ENCODE results near the gene AFF2. TPM values are rescaled to one million over a fixed set of nuclear protein-coding genes. Genes with fewer than 3 reads are reported as not detected.

Gene AFF2
- total RNA-seq, 1 experiment from 2014 or later, result 0.16 TPM

GRCh38 chrX:148466292-148466691, 34.1 kb upstream of the AFF2 start:
- intact Hi-C loops (cut with micrococcal nuclease; ENCODE audit: unreplicated experiment), result no loop called here
- Mint-ChIP-seq H3K4me1 (ENCODE audit: low read depth, unreplicated experiment) (no peaks in the 10 kb centered on the region), H3K9me3 (ENCODE audit: unreplicated experiment) (peaks cover 20% of the 10 kb centered on the region), H3K27me3 (ENCODE audit: insufficient read depth, unreplicated experiment) (no peaks in the 10 kb centered on the region), H3K27ac (ENCODE audit: unreplicated experiment) (no peak overlapping the region), H3K4me3 (ENCODE audit: unreplicated experiment) (no peak overlapping the region), H3K36me3 (ENCODE audit: insufficient read depth, unreplicated experiment) (no peaks in the 10 kb centered on the region)
- Histone ChIP-seq H3K4me3 (ENCODE audit: low read depth, low read length) (no peak overlapping the region), H3K36me3 (ENCODE audit: control insufficient read depth, insufficient read depth, low read length) (no peaks in the 10 kb centered on the region), H3K4me1 (no peaks in the 10 kb centered on the region), H3K9me3 (no peaks in the 10 kb centered on the region), H3K27me3 (replicated peaks; ENCODE audit: control insufficient read depth, insufficient read depth, low read length) (no peaks in the 10 kb centered on the region)
- DNase-seq, result no peak
- BruUV-seq (replicated peaks), result no TSS peak
- no peak for TF ChIP-seq CTCF (IDR thresholded peaks at IDR 0.05; ENCODE audit: insufficient read depth in 1 of 2, low read depth in 1 of 2, low read length in 1 of 2, severe bottlenecking in 1 of 2, unreplicated experiment in 1 of 2)
- ChIA-PET POLR2A (no interaction called here), CTCF (no interaction called here)

- DNase-seq, result no peak
- H3K27me3 ChIP-seq (replicated peaks; ENCODE audit: control insufficient read depth, insufficient read depth, low read length), result no peaks in the 10 kb centered on the region
- no peaks in the 10 kb centered on the region for H3K4me1 ChIP-seq
- CTCF ChIA-PET, result no interaction called here
- no peak overlapping the region for H3K4me3 ChIP-seq (ENCODE audit: low read depth, low read length)
- no peak overlapping the region for H3K4me3 Mint-ChIP-seq (ENCODE audit: unreplicated experiment)
- POLR2A ChIA-PET, result no interaction called here
- no peak for TF ChIP-seq CTCF (IDR thresholded peaks at IDR 0.05; ENCODE audit: insufficient read depth in 1 of 2, low read depth in 1 of 2, low read length in 1 of 2, severe bottlenecking in 1 of 2, unreplicated experiment in 1 of 2)
- H3K4me1 Mint-ChIP-seq (ENCODE audit: low read depth, unreplicated experiment), result no peaks in the 10 kb centered on the region
- no peaks in the 10 kb centered on the region for H3K9me3 ChIP-seq
- H3K36me3 Mint-ChIP-seq (ENCODE audit: insufficient read depth, unreplicated experiment), result no peaks in the 10 kb centered on the region
- H3K9me3 Mint-ChIP-seq (ENCODE audit: unreplicated experiment), result peaks cover 20% of the 10 kb centered on the region
- intact Hi-C loops (cut with micrococcal nuclease; ENCODE audit: unreplicated experiment), result no loop called here
- H3K27ac Mint-ChIP-seq (ENCODE audit: unreplicated experiment), result no peak overlapping the region
- no TSS peak for BruUV-seq (replicated peaks)
- no peaks in the 10 kb centered on the region for H3K36me3 ChIP-seq (ENCODE audit: control insufficient read depth, insufficient read depth, low read length)
- H3K27me3 Mint-ChIP-seq (ENCODE audit: insufficient read depth, unreplicated experiment), result no peaks in the 10 kb centered on the region
Measured at GRCh38 chrX:148470324-148470723, 30.1 kb upstream of the AFF2 start.

GRCh38 chrX:148474030-148474429, 26.4 kb upstream of the AFF2 start:
- H3K4me3 ChIP-seq (ENCODE audit: low read depth, low read length), result no peak overlapping the region
- H3K9me3 Mint-ChIP-seq (ENCODE audit: unreplicated experiment), result no peaks in the 10 kb centered on the region
- H3K36me3 ChIP-seq (ENCODE audit: control insufficient read depth, insufficient read depth, low read length), result no peaks in the 10 kb centered on the region
- H3K4me3 Mint-ChIP-seq (ENCODE audit: unreplicated experiment), result no peak overlapping the region
- no TSS peak for BruUV-seq (replicated peaks)
- no peaks in the 10 kb centered on the region for H3K36me3 Mint-ChIP-seq (ENCODE audit: insufficient read depth, unreplicated experiment)
- no peaks in the 10 kb centered on the region for H3K4me1 ChIP-seq
- no peak for TF ChIP-seq CTCF (IDR thresholded peaks at IDR 0.05; ENCODE audit: insufficient read depth in 1 of 2, low read depth in 1 of 2, low read length in 1 of 2, severe bottlenecking in 1 of 2, unreplicated experiment in 1 of 2)
- ChIA-PET POLR2A (no interaction called here), CTCF (no interaction called here)
- no peaks in the 10 kb centered on the region for H3K4me1 Mint-ChIP-seq (ENCODE audit: low read depth, unreplicated experiment)
- no peaks in the 10 kb centered on the region for H3K9me3 ChIP-seq
- intact Hi-C loops (cut with micrococcal nuclease; ENCODE audit: unreplicated experiment), result no loop called here
- no peak for DNase-seq
- H3K27me3 Mint-ChIP-seq (ENCODE audit: insufficient read depth, unreplicated experiment), result no peaks in the 10 kb centered on the region
- H3K27me3 ChIP-seq (replicated peaks; ENCODE audit: control insufficient read depth, insufficient read depth, low read length), result no peaks in the 10 kb centered on the region
- no peak overlapping the region for H3K27ac Mint-ChIP-seq (ENCODE audit: unreplicated experiment)
